ENCODE results near the gene DDX56.

- no peak for TF ChIP-seq EZH2 (IDR thresholded peaks at IDR 0.05; ENCODE audit: insufficient read depth, poor library complexity, severe bottlenecking)
- no peak for TF ChIP-seq EZH2phosphoT487 (IDR thresholded peaks at IDR 0.05; ENCODE audit: insufficient read depth, low read depth)
Measured at GRCh38 chr7:44534087-44534486, 39.6 kb downstream of the DDX56 start.
